ENCODE data around the gene MESP2.

DNA sequence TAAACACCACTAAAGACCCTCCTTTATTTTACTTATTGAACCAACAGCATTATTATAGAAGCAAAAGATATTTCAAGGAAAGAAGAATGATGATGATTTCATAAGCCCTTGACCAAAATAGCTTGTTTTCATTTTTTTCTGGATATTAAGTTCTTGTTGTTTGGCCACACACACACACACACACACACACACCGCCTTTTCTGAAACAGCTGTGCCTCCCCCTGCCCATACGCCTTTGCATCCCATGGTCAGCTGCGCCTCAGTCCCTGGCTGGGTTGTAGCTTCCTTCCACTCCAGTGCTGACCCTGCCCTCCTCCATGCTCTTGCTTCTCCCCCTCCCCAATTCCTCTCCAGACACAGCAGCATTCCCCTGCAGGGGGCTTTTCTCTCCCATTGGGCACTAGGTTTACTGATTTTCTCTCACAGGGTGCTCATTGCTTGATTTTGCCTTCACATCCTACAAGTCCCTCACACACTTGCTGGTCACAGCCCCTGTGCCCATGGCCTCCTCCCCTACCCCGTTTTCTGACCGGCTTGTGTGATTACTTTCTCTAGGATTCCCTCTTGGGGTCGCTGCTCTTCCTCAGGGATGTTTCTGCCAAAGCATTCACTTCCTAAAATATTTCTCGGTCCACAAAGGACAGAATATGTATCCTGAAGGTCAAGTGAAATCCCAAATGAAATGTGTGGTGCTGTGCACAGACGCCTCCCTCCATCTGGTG, 43.5 kb upstream of the MESP2 start:
- TF ChIP-seq POLR2AphosphoS5 (IDR thresholded peaks at IDR 0.05; ENCODE audit: low read depth, low read length) (no peak), CREB1 (IDR thresholded peaks at IDR 0.05) (no peak)
- TF ChIP-seq, protein P1, sequence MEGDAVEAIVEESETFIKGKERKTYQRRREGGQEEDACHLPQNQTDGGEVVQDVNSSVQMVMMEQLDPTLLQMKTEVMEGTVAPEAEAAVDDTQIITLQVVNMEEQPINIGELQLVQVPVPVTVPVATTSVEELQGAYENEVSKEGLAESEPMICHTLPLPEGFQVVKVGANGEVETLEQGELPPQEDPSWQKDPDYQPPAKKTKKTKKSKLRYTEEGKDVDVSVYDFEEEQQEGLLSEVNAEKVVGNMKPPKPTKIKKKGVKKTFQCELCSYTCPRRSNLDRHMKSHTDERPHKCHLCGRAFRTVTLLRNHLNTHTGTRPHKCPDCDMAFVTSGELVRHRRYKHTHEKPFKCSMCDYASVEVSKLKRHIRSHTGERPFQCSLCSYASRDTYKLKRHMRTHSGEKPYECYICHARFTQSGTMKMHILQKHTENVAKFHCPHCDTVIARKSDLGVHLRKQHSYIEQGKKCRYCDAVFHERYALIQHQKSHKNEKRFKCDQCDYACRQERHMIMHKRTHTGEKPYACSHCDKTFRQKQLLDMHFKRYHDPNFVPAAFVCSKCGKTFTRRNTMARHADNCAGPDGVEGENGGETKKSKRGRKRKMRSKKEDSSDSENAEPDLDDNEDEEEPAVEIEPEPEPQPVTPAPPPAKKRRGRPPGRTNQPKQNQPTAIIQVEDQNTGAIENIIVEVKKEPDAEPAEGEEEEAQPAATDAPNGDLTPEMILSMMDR (IDR thresholded peaks at IDR 0.05; ENCODE audit: control extremely low read depth in 1 of 3, insufficient read depth in 1 of 3, low read depth in 1 of 3, low read length in 3 of 3) = peak in 2 of 3 experiments; percentile 4 to 8; a peak in 2 of 4 replicates
